ENCODE data around the gene SNAPC3. TPM values are rescaled to one million over a fixed set of nuclear protein-coding genes. Genes with fewer than 3 reads are reported as not detected.
"Not testable (repeated sequence)": the region's sequence is repeated elsewhere in the genome, so short reads cannot be mapped to it uniquely, and the experiment has no call there.

Gene SNAPC3
- total and polyA plus RNA-seq, 2 donors from 2014 or later, result 16.3 to 27.2 TPM

DNA sequence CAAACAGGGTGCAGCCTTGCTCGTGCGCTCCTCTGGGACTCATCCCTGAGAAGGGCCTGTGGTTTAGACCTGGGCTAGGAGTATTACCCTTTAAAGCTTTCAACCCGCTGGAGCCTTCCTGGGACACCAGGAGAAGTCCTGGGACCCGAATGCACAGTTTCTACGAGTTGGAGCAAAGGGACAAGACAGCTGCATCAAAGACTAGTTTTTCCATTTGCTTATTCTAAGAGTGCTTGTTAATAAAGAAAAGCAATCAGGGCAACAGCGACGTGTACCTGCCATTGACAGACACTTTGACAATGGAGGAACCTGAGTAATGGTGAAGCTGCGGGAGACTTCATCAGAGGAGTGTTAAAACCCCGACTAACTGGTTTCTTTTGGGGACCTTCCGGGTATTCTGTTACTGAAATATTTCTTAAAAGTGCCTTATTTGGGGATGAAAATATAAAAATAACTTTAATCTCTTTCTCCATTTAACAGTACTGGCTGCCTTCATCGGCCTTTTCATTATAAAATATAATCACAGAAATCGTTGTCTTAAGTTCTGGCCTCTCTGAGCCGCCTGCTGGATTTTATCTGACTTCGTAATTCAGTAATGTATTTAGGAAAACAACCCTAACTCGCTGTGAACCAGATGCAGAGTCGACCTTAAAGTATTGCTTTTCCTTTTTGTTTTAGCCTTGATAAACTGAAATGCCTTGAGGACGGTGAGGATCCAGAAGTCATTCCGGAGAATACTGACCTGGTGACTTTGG is 732 bp downstream of the SNAPC3 start:
- intact Hi-C loops (cut with DNase I), result no loop called here
- H3K27ac ChIP-seq (ENCODE audit: low read depth in 2 of 2, low read length in 2 of 2), result peak overlapping the region; percentile 71 to 88
- H3K9ac ChIP-seq (ENCODE audit: low read length in 3 of 3), result peak overlapping the region; percentile 57 to 86 (median 71)
- TF ChIP-seq, protein P1, sequence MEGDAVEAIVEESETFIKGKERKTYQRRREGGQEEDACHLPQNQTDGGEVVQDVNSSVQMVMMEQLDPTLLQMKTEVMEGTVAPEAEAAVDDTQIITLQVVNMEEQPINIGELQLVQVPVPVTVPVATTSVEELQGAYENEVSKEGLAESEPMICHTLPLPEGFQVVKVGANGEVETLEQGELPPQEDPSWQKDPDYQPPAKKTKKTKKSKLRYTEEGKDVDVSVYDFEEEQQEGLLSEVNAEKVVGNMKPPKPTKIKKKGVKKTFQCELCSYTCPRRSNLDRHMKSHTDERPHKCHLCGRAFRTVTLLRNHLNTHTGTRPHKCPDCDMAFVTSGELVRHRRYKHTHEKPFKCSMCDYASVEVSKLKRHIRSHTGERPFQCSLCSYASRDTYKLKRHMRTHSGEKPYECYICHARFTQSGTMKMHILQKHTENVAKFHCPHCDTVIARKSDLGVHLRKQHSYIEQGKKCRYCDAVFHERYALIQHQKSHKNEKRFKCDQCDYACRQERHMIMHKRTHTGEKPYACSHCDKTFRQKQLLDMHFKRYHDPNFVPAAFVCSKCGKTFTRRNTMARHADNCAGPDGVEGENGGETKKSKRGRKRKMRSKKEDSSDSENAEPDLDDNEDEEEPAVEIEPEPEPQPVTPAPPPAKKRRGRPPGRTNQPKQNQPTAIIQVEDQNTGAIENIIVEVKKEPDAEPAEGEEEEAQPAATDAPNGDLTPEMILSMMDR (IDR thresholded peaks at IDR 0.05; ENCODE audit: borderline replicate concordance, extremely low read depth, insufficient read depth), result no peak
- DNase-seq, result peak in 2 of 5 donors; percentile 66 to 69
- peak overlapping the region; percentile 87 to 98 (median 93) for H3K4me3 ChIP-seq (ENCODE audit: low read length in 3 of 3)
- no peaks in the 10 kb centered on the region for H3K9me3 ChIP-seq (ENCODE audit: control insufficient read depth in 2 of 3, insufficient read depth in 1 of 3, low read length in 3 of 3)
- FAIRE-seq, result no peak
- peaks cover 2 to 5% (median 2%) of the 10 kb centered on the region in 3 donors for H3K36me3 ChIP-seq (ENCODE audit: control insufficient read depth in 2 of 3, insufficient read depth in 3 of 3, low read length in 3 of 3)
- peaks cover 0 to 6% (median 2%) of the 10 kb centered on the region in 3 donors for H3K4me1 ChIP-seq (ENCODE audit: control insufficient read depth in 2 of 3, insufficient read depth in 2 of 3, low read depth in 1 of 3, low read length in 3 of 3)
- H3K27me3 ChIP-seq (ENCODE audit: control insufficient read depth, insufficient read depth, low read length), result no peaks in the 10 kb centered on the region

DNA sequence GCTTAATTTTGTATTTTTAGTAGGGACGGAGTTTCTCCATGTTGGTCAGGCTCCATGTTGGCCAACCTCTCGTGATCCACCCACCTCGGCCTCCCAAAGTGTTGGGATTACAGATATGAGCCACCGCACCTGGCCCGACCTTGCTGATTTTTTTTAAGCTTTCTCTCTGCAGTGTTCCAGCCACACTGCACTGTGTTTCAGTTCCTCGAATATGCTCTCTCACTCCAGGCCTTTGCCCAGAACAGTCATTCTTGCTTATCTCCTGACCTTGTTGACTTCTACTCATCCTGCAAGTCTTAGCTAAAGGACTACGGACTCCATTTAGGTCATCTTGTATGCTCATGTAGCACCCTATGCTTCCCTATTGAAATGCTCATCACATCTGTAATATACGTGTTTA is 3.3 kb downstream of the SNAPC3 start:
- Histone ChIP-seq H3K4me3 (ENCODE audit: low read length in 3 of 3) (no peak overlapping the region), H3K27me3 (ENCODE audit: control insufficient read depth, insufficient read depth, low read length) (no peaks in the 10 kb centered on the region), H3K4me1 (ENCODE audit: control insufficient read depth in 2 of 3, insufficient read depth in 2 of 3, low read depth in 1 of 3, low read length in 3 of 3) (peaks cover under 1 to 11% (median 2%) of the 10 kb centered on the region in 3 donors), H3K9me3 (ENCODE audit: control insufficient read depth in 2 of 3, insufficient read depth in 1 of 3, low read length in 3 of 3) (no peaks in the 10 kb centered on the region), H3K36me3 (ENCODE audit: control insufficient read depth in 2 of 3, insufficient read depth in 3 of 3, low read length in 3 of 3) (peaks cover 2 to 5% (median 2%) of the 10 kb centered on the region in 3 donors), H3K27ac (ENCODE audit: low read depth in 2 of 2, low read length in 2 of 2) (no peak overlapping the region), H3K9ac (ENCODE audit: low read length in 3 of 3) (no peak overlapping the region)
- DNase-seq (no peak), FAIRE-seq (no peak)
- intact Hi-C loops (cut with DNase I), result no loop called here
- TF ChIP-seq, protein P1 (IDR thresholded peaks at IDR 0.05; ENCODE audit: borderline replicate concordance, extremely low read depth, insufficient read depth), result no peak

DNA sequence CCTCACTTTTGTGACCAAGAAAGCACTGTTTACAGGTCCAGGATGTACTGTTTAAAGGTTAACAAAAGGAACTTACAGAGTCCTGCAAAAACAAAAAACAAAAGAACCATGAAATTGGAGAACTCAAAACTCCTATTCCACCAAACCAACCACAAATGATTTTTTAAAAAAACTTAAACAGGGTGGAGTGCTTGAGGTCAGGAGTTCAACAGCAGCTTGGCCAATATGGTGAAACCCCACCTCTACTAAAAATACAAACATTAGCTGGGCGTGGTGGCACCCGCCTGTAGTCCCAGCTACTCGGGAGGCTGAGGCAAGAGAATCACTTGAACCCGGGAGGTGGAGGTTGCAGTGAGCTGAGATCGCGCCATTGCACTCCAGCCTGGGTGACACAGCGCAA is 5.0 kb downstream of the SNAPC3 start:
- H3K9ac ChIP-seq (ENCODE audit: low read length in 3 of 3); H3K27me3 ChIP-seq (ENCODE audit: control insufficient read depth, insufficient read depth, low read length); intact Hi-C loops (cut with DNase I); DNase-seq; H3K9me3 ChIP-seq (ENCODE audit: control insufficient read depth in 2 of 3, insufficient read depth in 1 of 3, low read length in 3 of 3); FAIRE-seq; H3K27ac ChIP-seq (ENCODE audit: low read depth in 2 of 2, low read length in 2 of 2); H3K4me3 ChIP-seq (ENCODE audit: low read length in 3 of 3); H3K36me3 ChIP-seq (ENCODE audit: control insufficient read depth in 2 of 3, insufficient read depth in 3 of 3, low read length in 3 of 3): not testable (repeated sequence)
- H3K4me1 ChIP-seq (ENCODE audit: control insufficient read depth in 2 of 3, insufficient read depth in 2 of 3, low read depth in 1 of 3, low read length in 3 of 3), result peaks cover 2 to 14% (median 4%) of the 10 kb centered on the region in 3 donors

DNA sequence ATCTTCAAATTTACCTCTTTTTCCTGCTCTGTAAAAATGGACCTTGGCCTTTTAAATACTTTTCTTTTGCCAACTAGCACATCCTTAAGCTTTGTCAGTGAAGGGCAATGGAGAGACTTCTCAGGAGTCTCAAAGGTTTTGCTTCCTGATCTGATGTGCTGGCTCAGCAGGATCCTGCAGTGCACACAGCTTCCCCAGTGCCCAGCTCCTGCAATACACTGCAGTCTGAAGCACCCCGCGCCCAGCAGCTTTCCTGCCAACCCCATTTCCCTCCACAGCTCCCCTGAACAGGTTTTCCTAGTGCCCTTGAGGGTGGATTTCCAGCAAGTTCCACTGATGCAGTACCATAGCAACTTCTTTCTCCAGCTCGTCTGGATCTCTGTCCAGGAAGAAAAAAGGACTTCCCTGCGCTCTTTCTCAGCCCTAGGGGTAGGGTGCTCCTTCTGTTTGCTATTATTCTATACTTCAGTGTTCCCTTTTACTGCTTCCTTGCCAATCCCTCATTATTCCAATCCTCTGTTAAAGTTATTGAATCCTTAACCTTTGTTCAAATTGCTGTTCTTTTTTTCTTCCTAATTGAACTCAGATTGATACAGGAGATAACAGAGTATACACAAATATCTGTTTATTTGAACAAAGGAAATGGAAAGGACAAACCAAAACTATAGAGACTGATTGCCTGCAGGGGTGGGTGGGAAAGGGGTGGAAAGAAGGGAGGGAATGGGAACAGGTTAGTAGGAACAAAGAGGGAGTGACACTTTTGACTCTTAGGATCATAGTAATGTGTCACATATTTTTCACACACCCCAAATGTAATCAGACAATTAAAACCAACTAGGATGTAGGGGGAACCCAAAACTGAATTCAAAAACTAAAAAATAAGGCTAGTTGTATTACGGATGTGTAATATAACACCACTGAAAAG is 8.5 kb downstream of the SNAPC3 start:
- Histone ChIP-seq H3K27ac (ENCODE audit: low read depth in 2 of 2, low read length in 2 of 2) (no peak overlapping the region), H3K9me3 (ENCODE audit: control insufficient read depth in 2 of 3, insufficient read depth in 1 of 3, low read length in 3 of 3) (no peaks in the 10 kb centered on the region), H3K4me1 (ENCODE audit: control insufficient read depth in 2 of 3, insufficient read depth in 2 of 3, low read depth in 1 of 3, low read length in 3 of 3) (peaks cover under 1 to 8% (median 4%) of the 10 kb centered on the region in 3 donors), H3K4me3 (ENCODE audit: low read length in 3 of 3) (no peak overlapping the region), H3K27me3 (ENCODE audit: control insufficient read depth, insufficient read depth, low read length) (no peaks in the 10 kb centered on the region), H3K9ac (ENCODE audit: low read length in 3 of 3) (no peak overlapping the region), H3K36me3 (ENCODE audit: control insufficient read depth in 2 of 3, insufficient read depth in 3 of 3, low read length in 3 of 3) (peaks cover 0 to 8% (median 8%) of the 10 kb centered on the region in 3 donors)
- intact Hi-C loops (cut with DNase I), result no loop called here
- DNase-seq (peak in 2 of 5 donors; percentile 14 to 19), FAIRE-seq (no peak)
- TF ChIP-seq, protein P1 (IDR thresholded peaks at IDR 0.05; ENCODE audit: borderline replicate concordance, extremely low read depth, insufficient read depth), result no peak

All from kidney (tissue), 14 donors.